Activated CD4-positive, alpha-beta T cell treated with anti-CD3 and anti-CD28 coated beads, Interleukin-2, amount 10 ng/mL, durations not matched to agents 7 days and 5 days (primary cell): Measurements from ENCODE around the gene CRIP2. TPM values are rescaled to one million over a fixed set of nuclear protein-coding genes. Genes with fewer than 3 reads are reported as not detected.

Source experiments
- CTCF ChIA-PET: fragments of 350-600 bp; sonication (Branson Sonifier 250); formaldehyde crosslinking; loops from one replicate; lab custom pipeline; 2021; ENCODE audit warnings: antibody characterized with exemption; lab: Charles Lee
- POLR2A ChIA-PET: fragments of 350-600 bp; sonication (Branson Sonifier 250); formaldehyde crosslinking; loops from one replicate; lab custom pipeline; 2021; ENCODE audit warnings: antibody characterized with exemption; lab: Charles Lee
- DNase-seq: peaks from one replicate; pipeline ENCODE4 v3.0.0-alpha.2; 2020
- H3K27ac Mint-ChIP-seq: one replicate; pipeline ENCODE4 v1.8.0; 2021; ENCODE audit warnings: mild to moderate bottlenecking, moderate library complexity, mixed read lengths
- H3K27me3 Mint-ChIP-seq: one replicate; pipeline ENCODE4 v1.8.0; 2021; ENCODE audit warnings: mixed read lengths
- H3K36me3 Mint-ChIP-seq: one replicate; pipeline ENCODE4 v1.8.0; 2021; ENCODE audit warnings: low read depth, mixed read lengths
- H3K4me1 Mint-ChIP-seq: one replicate; pipeline ENCODE4 v1.8.0; 2021; ENCODE audit warnings: mixed read lengths
- H3K4me3 Mint-ChIP-seq: one replicate; pipeline ENCODE4 v1.8.0; 2021; ENCODE audit warnings: mild to moderate bottlenecking, moderate library complexity, mixed read lengths
- H3K9me3 Mint-ChIP-seq: one replicate; pipeline ENCODE4 v1.8.0; 2021; ENCODE audit warnings: mixed read lengths
- total RNA-seq, 2 experiments: library from RNA; stranded (reverse); gene quantifications; one replicate each; pipeline ENCODE4 v1.2.3, GENCODE V29; 2021

CRIP2 gene
- total RNA-seq, 2 experiments from 2014 or later, result 0.64 to 1.8 TPM

- peaks cover 28% of the 10 kb centered on the region for H3K4me1 Mint-ChIP-seq
- H3K27ac Mint-ChIP-seq, result peak within 1 kb of the TSS; percentile 96
- ChIA-PET CTCF (interaction anchor here (0.6 to 4.1 kb wide), 18 partner anchors 10 to 739 kb away, joined by 3 to 69 read pairs (median 6); no protein-coding TSS in a partner anchor), POLR2A (interaction anchor here (1.2 to 2.1 kb wide), 3 partner anchors 9 to 120 kb away, joined by 3 to 6 read pairs (median 5); no protein-coding TSS in a partner anchor)
- peaks cover 12% of the 10 kb centered on the region for H3K36me3 Mint-ChIP-seq
- DNase-seq, result peak; percentile 100
- H3K27me3 Mint-ChIP-seq, result peaks cover 2% of the 10 kb centered on the region
- peak within 1 kb of the TSS; percentile 84 for H3K4me3 Mint-ChIP-seq
- H3K9me3 Mint-ChIP-seq, result no peaks in the 10 kb centered on the region
Measured at GRCh38 chr14:105490572-105491365, 16.1 kb downstream of the CRIP2 start, which contains the start of gene TEDC1. TEDC1 (plus strand) TSS chr14:105491246; CDS start chr14:105491376, 130 bp downstream.

- H3K4me3 Mint-ChIP-seq, result peak overlapping the region; percentile 80
- no peaks in the 10 kb centered on the region for H3K9me3 Mint-ChIP-seq
- CTCF ChIA-PET, result interaction anchor here (0.9 to 4.1 kb wide), 8 partner anchors 10 to 120 kb away, joined by 3 to 69 read pairs (median 5); no protein-coding TSS in a partner anchor
- H3K27me3 Mint-ChIP-seq, result peaks cover 2% of the 10 kb centered on the region
- POLR2A ChIA-PET, result interaction anchor here (0.6 to 1.2 kb wide), 3 partner anchors 9 to 317 kb away, joined by 3 to 4 read pairs (median 3); no protein-coding TSS in a partner anchor
- H3K36me3 Mint-ChIP-seq, result peaks cover 12% of the 10 kb centered on the region
- H3K4me1 Mint-ChIP-seq, result peaks cover 26% of the 10 kb centered on the region
- DNase-seq, result peak; percentile 88
- peak overlapping the region; percentile 96 for H3K27ac Mint-ChIP-seq
Measured at GRCh38 chr14:105491366-105491973, 16.8 kb downstream of the CRIP2 start.

GRCh38 chr14:105492031-105492970 lies 17.7 kb downstream of the CRIP2 start:
- Mint-ChIP-seq H3K36me3 (peaks cover 12% of the 10 kb centered on the region), H3K4me3 (peak overlapping the region; percentile 80), H3K9me3 (no peaks in the 10 kb centered on the region), H3K27me3 (no peaks in the 10 kb centered on the region), H3K4me1 (peaks cover 21% of the 10 kb centered on the region), H3K27ac (peak overlapping the region; percentile 96)
- ChIA-PET POLR2A (interaction anchor here (0.6 to 1.2 kb wide), 2 partner anchors 9 to 10 kb away, joined by 3 read pairs; no protein-coding TSS in a partner anchor), CTCF (interaction anchor here (0.9 to 4.1 kb wide), 10 partner anchors 10 to 121 kb away, joined by 3 to 69 read pairs (median 4); no protein-coding TSS in a partner anchor)
- DNase-seq, result no peak

- no peak for DNase-seq
- Mint-ChIP-seq H3K36me3 (peaks cover 12% of the 10 kb centered on the region), H3K4me1 (peaks cover 21% of the 10 kb centered on the region), H3K27ac (peak overlapping the region; percentile 54), H3K27me3 (no peaks in the 10 kb centered on the region), H3K4me3 (peak overlapping the region; percentile 32), H3K9me3 (no peaks in the 10 kb centered on the region)
- POLR2A ChIA-PET, result no interaction called here
- CTCF ChIA-PET, result interaction anchor here (1.2 to 1.8 kb wide), 3 partner anchors 13 to 117 kb away, joined by 3 to 5 read pairs (median 5); no protein-coding TSS in a partner anchor
Measured at GRCh38 chr14:105492971-105493871, 18.6 kb downstream of the CRIP2 start.

GRCh38 chr14:105493921-105494605 lies 19.4 kb downstream of the CRIP2 start:
- Mint-ChIP-seq H3K9me3 (no peaks in the 10 kb centered on the region), H3K27ac (no peak overlapping the region), H3K4me3 (no peak overlapping the region), H3K27me3 (no peaks in the 10 kb centered on the region), H3K36me3 (peaks cover 10% of the 10 kb centered on the region), H3K4me1 (peaks cover 15% of the 10 kb centered on the region)
- DNase-seq, result no peak
- ChIA-PET CTCF (interaction anchor here (1.2 kb wide), 1 partner anchor 13 kb away, joined by 3 read pairs; no protein-coding TSS in a partner anchor), POLR2A (no interaction called here)

GRCh38 chr14:105494606-105494929 lies 19.9 kb downstream of the CRIP2 start:
- Mint-ChIP-seq H3K4me1 (peaks cover 10% of the 10 kb centered on the region), H3K27ac (no peak overlapping the region), H3K36me3 (peaks cover 6% of the 10 kb centered on the region), H3K27me3 (no peaks in the 10 kb centered on the region), H3K9me3 (no peaks in the 10 kb centered on the region), H3K4me3 (no peak overlapping the region)
- ChIA-PET POLR2A (no interaction called here), CTCF (no interaction called here)
- no peak for DNase-seq

- no peaks in the 10 kb centered on the region for H3K27me3 Mint-ChIP-seq
Measured at GRCh38 chr14:105495101-105495989, 20.7 kb downstream of the CRIP2 start.

GRCh38 chr14:105495990-105496830 lies 21.6 kb downstream of the CRIP2 start:
- H3K4me1 Mint-ChIP-seq, result peaks cover 8% of the 10 kb centered on the region
- POLR2A ChIA-PET, result no interaction called here
- H3K9me3 Mint-ChIP-seq, result no peaks in the 10 kb centered on the region
- no peaks in the 10 kb centered on the region for H3K27me3 Mint-ChIP-seq
- H3K36me3 Mint-ChIP-seq, result peaks cover 4% of the 10 kb centered on the region
- CTCF ChIA-PET, result no interaction called here
- H3K4me3 Mint-ChIP-seq, result no peak overlapping the region
- DNase-seq, result no peak
- H3K27ac Mint-ChIP-seq, result no peak overlapping the region

More at GRCh38 chr14:105495101-105495989, 20.7 kb downstream of the CRIP2 start:
- DNase-seq, result no peak
- H3K4me3 Mint-ChIP-seq, result no peak overlapping the region
- no peaks in the 10 kb centered on the region for H3K9me3 Mint-ChIP-seq
- H3K4me1 Mint-ChIP-seq, result peaks cover 8% of the 10 kb centered on the region
- H3K27ac Mint-ChIP-seq, result no peak overlapping the region
- POLR2A ChIA-PET, result no interaction called here
- CTCF ChIA-PET, result no interaction called here
- H3K36me3 Mint-ChIP-seq, result peaks cover 4% of the 10 kb centered on the region

GRCh38 chr14:105496831-105497591 lies 22.4 kb downstream of the CRIP2 start:
- Mint-ChIP-seq H3K36me3 (peaks cover 4% of the 10 kb centered on the region), H3K9me3 (no peaks in the 10 kb centered on the region)
- CTCF ChIA-PET, result interaction anchor here (0.9 to 1.2 kb wide), 2 partner anchors 16 to 126 kb away, joined by 3 read pairs; no protein-coding TSS in a partner anchor

More at GRCh38 chr14:105496831-105497591, 22.4 kb downstream of the CRIP2 start:
- POLR2A ChIA-PET, result no interaction called here
- H3K4me3 Mint-ChIP-seq, result no peak overlapping the region
- no peaks in the 10 kb centered on the region for H3K27me3 Mint-ChIP-seq
- H3K27ac Mint-ChIP-seq, result no peak overlapping the region
- peaks cover 5% of the 10 kb centered on the region for H3K4me1 Mint-ChIP-seq
- DNase-seq, result no peak
